Mesothelial cell of epicardium (in vitro differentiated cells): ENCODE results near the gene SBF2. TPM values are rescaled to one million over a fixed set of nuclear protein-coding genes. Genes with fewer than 3 reads are reported as not detected.

Experiments
- DNase-seq, 2 experiments: peaks; one replicate each; pipeline ENCODE4 v3.0.0; 2021; ENCODE audit warnings: low spot score in 2 of 2; ENCODE audit not compliant: unreplicated experiment in 2 of 2
- H3K27ac Mint-ChIP-seq: 2 replicates; pipeline ENCODE4 v1.8.0; 2021; ENCODE audit warnings: mixed read lengths
- H3K27me3 Mint-ChIP-seq: 2 replicates; pipeline ENCODE4 v1.8.0; 2021; ENCODE audit warnings: low read depth, mixed read lengths
- H3K36me3 Mint-ChIP-seq: 2 replicates; pipeline ENCODE4 v1.8.0; 2021; ENCODE audit warnings: mixed read lengths
- H3K4me1 Mint-ChIP-seq: 2 replicates; pipeline ENCODE4 v1.8.0; 2021; ENCODE audit warnings: mixed read lengths
- H3K4me3 Mint-ChIP-seq: 2 replicates; pipeline ENCODE4 v1.8.0; 2021; ENCODE audit warnings: mild to moderate bottlenecking, moderate library complexity, mixed read lengths
- H3K9me3 Mint-ChIP-seq: 2 replicates; pipeline ENCODE4 v1.8.0; 2021; ENCODE audit warnings: mixed read lengths
- CTCF ChIP-seq: fragments of 200-600 bp; sonication (generic); IDR thresholded peaks from one replicate; pipeline ENCODE4 v1.5.0; 2021; ENCODE audit warnings: antibody characterized with exemption; ENCODE audit not compliant: unreplicated experiment
- total RNA-seq: library from RNA; stranded (reverse); gene quantifications from 3 replicates; pipeline ENCODE4 v1.2.1, GENCODE V29; 2021

The SBF2 gene
- total RNA-seq, 1 donor from 2014 or later, result 58.4 TPM

- Mint-ChIP-seq H3K27me3 (no peaks in the 10 kb centered on the region), H3K9me3 (no peaks in the 10 kb centered on the region), H3K36me3 (no peaks in the 10 kb centered on the region), H3K4me3 (no peak overlapping the region), H3K4me1 (peaks cover 60% of the 10 kb centered on the region), H3K27ac (no peak overlapping the region)
- no peak for TF ChIP-seq CTCF
- DNase-seq, result no peak
These were observed 530.7 kb downstream of the SBF2 start for GRCh38 chr11:9763301-9763700.

- peaks cover 63% of the 10 kb centered on the region for H3K4me1 Mint-ChIP-seq
- no peak overlapping the region for H3K4me3 Mint-ChIP-seq
- H3K27me3 Mint-ChIP-seq, result no peaks in the 10 kb centered on the region
These were observed 531.5 kb downstream of the SBF2 start for GRCh38 chr11:9762531-9762930.

GRCh38 chr11:9761441-9761945 is 532.5 kb downstream of the SBF2 start:
- Mint-ChIP-seq H3K27me3 (no peaks in the 10 kb centered on the region), H3K36me3 (no peaks in the 10 kb centered on the region), H3K27ac (peak overlapping the region; percentile 7), H3K4me1 (peaks cover 66% of the 10 kb centered on the region), H3K9me3 (no peaks in the 10 kb centered on the region), H3K4me3 (no peak overlapping the region)
- DNase-seq, result no peak
- TF ChIP-seq CTCF, result no peak

More at GRCh38 chr11:9762531-9762930, 531.5 kb downstream of the SBF2 start:
- H3K9me3 Mint-ChIP-seq, result no peaks in the 10 kb centered on the region
- DNase-seq, result no peak
- no peak for TF ChIP-seq CTCF
- H3K36me3 Mint-ChIP-seq, result no peaks in the 10 kb centered on the region
- H3K27ac Mint-ChIP-seq, result peak overlapping the region; percentile 11

- no peak for TF ChIP-seq CTCF
These were observed 533.8 kb downstream of the SBF2 start for GRCh38 chr11:9760193-9760575.

GRCh38 chr11:9759519-9760192 is 534.4 kb downstream of the SBF2 start:
- TF ChIP-seq CTCF, result no peak
- Mint-ChIP-seq H3K9me3 (no peaks in the 10 kb centered on the region), H3K27me3 (no peaks in the 10 kb centered on the region), H3K4me1 (peaks cover 60% of the 10 kb centered on the region), H3K27ac (peak overlapping the region; percentile 92), H3K4me3 (peak overlapping the region; percentile 72), H3K36me3 (no peaks in the 10 kb centered on the region)
- no peak for DNase-seq

More at GRCh38 chr11:9760193-9760575, 533.8 kb downstream of the SBF2 start:
- Mint-ChIP-seq H3K4me3 (peak overlapping the region; percentile 18), H3K27me3 (no peaks in the 10 kb centered on the region), H3K27ac (peak overlapping the region; percentile 77), H3K4me1 (peaks cover 66% of the 10 kb centered on the region), H3K9me3 (no peaks in the 10 kb centered on the region), H3K36me3 (no peaks in the 10 kb centered on the region)
- no peak for DNase-seq
